Fibroblast of lung (primary cell): Measurements from ENCODE around the gene CD84. TPM values are rescaled to one million over a fixed set of nuclear protein-coding genes. Genes with fewer than 3 reads are reported as not detected.
"Not testable (repeated sequence)": the region's sequence is repeated elsewhere in the genome, so short reads cannot be mapped to it uniquely, and the experiment has no call there.

Source experiments
- DNase-seq, 2 donors: peaks; one replicate each; pipeline versions ENCODE4 v3.0.0 to v3.0.0-alpha.2; 2010; ENCODE audit warnings: low read depth in 2 of 2
- H2AFZ ChIP-seq: 2 replicates; pipeline ENCODE4 v1.5.1; 2012; ENCODE audit warnings: low read length, control low read depth, inconsistent platforms
- H3K27ac ChIP-seq: 2 replicates; pipeline ENCODE4 v1.5.1; 2011; ENCODE audit warnings: low read length, control low read depth; ENCODE audit not compliant: insufficient read depth
- H3K27me3 ChIP-seq: 2 replicates; pipeline ENCODE4 v1.5.1; 2011; ENCODE audit warnings: mild to moderate bottlenecking, low read length; ENCODE audit not compliant: control insufficient read depth, insufficient read depth
- H3K36me3 ChIP-seq: 2 replicates; pipeline ENCODE4 v1.5.1; 2011; ENCODE audit warnings: low read length; ENCODE audit not compliant: control insufficient read depth, insufficient read depth
- H3K4me1 ChIP-seq: 2 replicates; pipeline ENCODE4 v1.5.1; 2011; ENCODE audit warnings: low read length; ENCODE audit not compliant: control insufficient read depth, insufficient read depth; ENCODE audit errors: extremely low read depth
- H3K4me2 ChIP-seq: 2 replicates; pipeline ENCODE4 v1.5.1; 2011; ENCODE audit warnings: low read length, control low read depth; ENCODE audit not compliant: insufficient read depth; ENCODE audit errors: extremely low read depth
- H3K4me3 ChIP-seq, 4 experiments: fragments of 200-600 bp in 1 of 4; sonication (generic) in 1 of 4; replicated peaks in 1 of 4; 2 replicates each; pipeline ENCODE4 v1.5.1; 2011 to 2016; ENCODE audit warnings: low read length in 4 of 4, low read depth in 3 of 4, mild to moderate bottlenecking in 3 of 4, control low read depth in 2 of 4, inconsistent platforms in 1 of 4, mixed read lengths in 1 of 4; ENCODE audit not compliant: insufficient read depth in 1 of 4; ENCODE audit errors: control extremely low read depth in 1 of 4
- H3K79me2 ChIP-seq: 2 replicates; pipeline ENCODE4 v1.5.1; 2012; ENCODE audit warnings: mild to moderate bottlenecking, low read length, inconsistent platforms; ENCODE audit not compliant: control insufficient read depth, insufficient read depth
- H3K9ac ChIP-seq: 2 replicates; pipeline ENCODE4 v1.5.1; 2011; ENCODE audit warnings: mild to moderate bottlenecking, low read length, control low read depth; ENCODE audit not compliant: insufficient read depth
- H3K9me3 ChIP-seq: 2 replicates; pipeline ENCODE4 v1.5.1; 2012; ENCODE audit warnings: low read depth, low read length; ENCODE audit not compliant: control insufficient read depth, insufficient read depth
- H4K20me1 ChIP-seq: 2 replicates; pipeline ENCODE4 v1.5.1; 2011; ENCODE audit warnings: low read length; ENCODE audit not compliant: control insufficient read depth, insufficient read depth; ENCODE audit errors: extremely low read depth
- CTCF ChIP-seq, 2 donors: IDR thresholded peaks in 1 of 2; conservative IDR thresholded peaks in 1 of 2; 1 replicate in 1 of 2; 2 replicates in 1 of 2; pipeline ENCODE4 v1.5.1; 2011 to 2012; ENCODE audit warnings: low read length in 2 of 2, control low read depth in 1 of 2, inconsistent platforms in 1 of 2, low read depth in 1 of 2, mild to moderate bottlenecking in 1 of 2
- EZH2 ChIP-seq: IDR thresholded peaks from 2 replicates; pipeline ENCODE4 v1.5.1; 2012; ENCODE audit warnings: low read length, control low read depth, mild to moderate bottlenecking; ENCODE audit errors: missing control alignments
- polyA minus RNA-seq: library from RNA; depleted of rRNA, polyadenylated mRNA; stranded (reverse); fragments of >200 nt; gene quantifications from 2 replicates; pipeline ENCODE4 v1.2.3, GENCODE V29; 2011; ENCODE audit warnings: low replicate concordance
- polyA plus RNA-seq, 2 donors: library from polyadenylated mRNA; depleted of rRNA in 1 of 2; stranded (reverse) in 1 of 2; unstranded in 1 of 2; fragments of >200 nt; gene quantifications; 2 replicates each; pipeline ENCODE4 v1.2.1, GENCODE V29; 2011 to 2012; ENCODE audit warnings: missing spikeins in 1 of 2
- total RNA-seq: library from RNA; depleted of rRNA; stranded (reverse); fragments of >200 nt; gene quantifications from 2 replicates; pipeline ENCODE4 v1.2.1, GENCODE V29; 2014

CD84 gene
- total RNA-seq (under 0.01 TPM in 1 of 2 replicates, not detected in the other), polyA plus RNA-seq (not detected in 2 replicates), polyA minus RNA-seq (not detected in 2 replicates)
- polyA plus RNA-seq (2012), result not detected in 2 replicates

GRCh38 chr1:160579216-160579701 is at the start of gene CD84:
CD84 (minus strand) TSS chr1:160579496; CDS start chr1:160579437, 59 bp downstream.
- no peak within 1 kb of the TSS for H3K27ac ChIP-seq
- no peaks in the 10 kb centered on the region for H3K36me3 ChIP-seq
- no peak within 1 kb of the TSS for H3K4me2 ChIP-seq
- no peaks in the 10 kb centered on the region for H3K79me2 ChIP-seq
- no peak for TF ChIP-seq EZH2
- no peak within 1 kb of the TSS for H3K9ac ChIP-seq
- H3K9me3 ChIP-seq, result no peaks in the 10 kb centered on the region
- no peak within 1 kb of the TSS for H3K4me3 ChIP-seq
- H4K20me1 ChIP-seq, result no peaks in the 10 kb centered on the region
- H3K4me1 ChIP-seq, result no peaks in the 10 kb centered on the region
- H2AFZ ChIP-seq, result no peak within 1 kb of the TSS
- H3K27me3 ChIP-seq, result no peaks in the 10 kb centered on the region
- DNase-seq, result no peak

GRCh38 chr1:160628799-160629263 is 49.5 kb upstream of the CD84 start:
- Histone ChIP-seq H3K79me2 (no peaks in the 10 kb centered on the region), H3K9ac (no peak overlapping the region), H3K27ac (no peak overlapping the region), H3K4me3 (no peak overlapping the region), H3K36me3 (no peaks in the 10 kb centered on the region), H3K4me2 (no peak overlapping the region), H3K27me3 (no peaks in the 10 kb centered on the region), H2AFZ (no peak overlapping the region), H4K20me1 (no peaks in the 10 kb centered on the region), H3K9me3 (no peaks in the 10 kb centered on the region), H3K4me1 (no peaks in the 10 kb centered on the region)
- no peak for DNase-seq
- TF ChIP-seq EZH2 (no peak), CTCF (conservative IDR thresholded peaks at IDR 0.05 in 1 of 2, IDR thresholded peaks at IDR 0.05 in 1 of 2; ENCODE audit: low read depth in 1 of 2, low read length in 2 of 2) (no peak)

GRCh38 chr1:160627677-160628289 is 48.5 kb upstream of the CD84 start:
- H3K9ac ChIP-seq, H3K4me3 ChIP-seq, H4K20me1 ChIP-seq, H3K4me2 ChIP-seq, DNase-seq, H3K27ac ChIP-seq, H3K36me3 ChIP-seq, H2AFZ ChIP-seq, H3K79me2 ChIP-seq, H3K9me3 ChIP-seq, H3K4me1 ChIP-seq, H3K27me3 ChIP-seq: not testable (repeated sequence)
